Osteocyte (in vitro differentiated cells): ENCODE data around the gene APBA2. TPM values are rescaled to one million over a fixed set of nuclear protein-coding genes. Genes with fewer than 3 reads are reported as not detected.

ENCODE experiments used
- DNase-seq: peaks from one replicate; pipeline ENCODE4 v3.0.0; 2021; ENCODE audit warnings: mixed read lengths; ENCODE audit not compliant: unreplicated experiment; ENCODE audit errors: extremely low spot score
- H3K27ac Mint-ChIP-seq: one replicate; pipeline ENCODE4 v1.8.0; 2021; ENCODE audit warnings: mild to moderate bottlenecking, mixed read lengths; ENCODE audit not compliant: unreplicated experiment
- H3K27me3 Mint-ChIP-seq: one replicate; pipeline ENCODE4 v1.8.0; 2021; ENCODE audit warnings: mixed read lengths; ENCODE audit not compliant: unreplicated experiment
- H3K36me3 Mint-ChIP-seq: one replicate; pipeline ENCODE4 v1.8.0; 2021; ENCODE audit warnings: mixed read lengths; ENCODE audit not compliant: unreplicated experiment
- H3K4me1 Mint-ChIP-seq: one replicate; pipeline ENCODE4 v1.8.0; 2021; ENCODE audit warnings: mixed read lengths; ENCODE audit not compliant: unreplicated experiment
- H3K4me3 Mint-ChIP-seq: one replicate; pipeline ENCODE4 v1.8.0; 2021; ENCODE audit warnings: mild to moderate bottlenecking, moderate library complexity, mixed read lengths; ENCODE audit not compliant: unreplicated experiment
- H3K9me3 Mint-ChIP-seq: one replicate; pipeline ENCODE4 v1.8.0; 2021; ENCODE audit warnings: mixed read lengths; ENCODE audit not compliant: unreplicated experiment
- CTCF ChIP-seq: fragments of 200-600 bp; sonication (generic); IDR thresholded peaks from 2 replicates; pipeline ENCODE4 v1.5.0; 2021; ENCODE audit warnings: antibody characterized with exemption, mild to moderate bottlenecking, moderate library complexity
- total RNA-seq: library from RNA; stranded (reverse); gene quantifications from 2 replicates; pipeline ENCODE4 v1.2.1, GENCODE V29; 2021

APBA2 gene
- total RNA-seq, 1 donor from 2014 or later: 23.5 TPM

GRCh38 chr15:29053661-29054131 is 167.9 kb downstream of the APBA2 start:
- Mint-ChIP-seq H3K9me3 (peaks cover 6% of the 10 kb centered on the region), H3K4me1 (peaks cover 18% of the 10 kb centered on the region), H3K36me3 (peaks cover 3% of the 10 kb centered on the region), H3K27ac (no peak overlapping the region), H3K4me3 (no peak overlapping the region), H3K27me3 (no peaks in the 10 kb centered on the region)
- no peak for DNase-seq
- TF ChIP-seq CTCF: no peak

- H3K36me3 Mint-ChIP-seq: peaks cover 6% of the 10 kb centered on the region
- no peaks in the 10 kb centered on the region for H3K27me3 Mint-ChIP-seq
- H3K4me1 Mint-ChIP-seq: peaks cover 18% of the 10 kb centered on the region
Observed at GRCh38 chr15:29054171-29055045, 168.6 kb downstream of the APBA2 start.

GRCh38 chr15:29055876-29056275 is 170.1 kb downstream of the APBA2 start:
- TF ChIP-seq CTCF: no peak
- no peak overlapping the region for H3K27ac Mint-ChIP-seq

More at GRCh38 chr15:29054171-29055045, 168.6 kb downstream of the APBA2 start:
- peaks cover 10% of the 10 kb centered on the region for H3K9me3 Mint-ChIP-seq
- H3K27ac Mint-ChIP-seq: no peak overlapping the region
- DNase-seq: no peak
- no peak for TF ChIP-seq CTCF
- H3K4me3 Mint-ChIP-seq: no peak overlapping the region

GRCh38 chr15:29056839-29057450 is 171.2 kb downstream of the APBA2 start:
- peaks cover 6% of the 10 kb centered on the region for H3K36me3 Mint-ChIP-seq
- peaks cover 12% of the 10 kb centered on the region for H3K4me1 Mint-ChIP-seq
- TF ChIP-seq CTCF: no peak
- no peak overlapping the region for H3K4me3 Mint-ChIP-seq
- H3K27ac Mint-ChIP-seq: no peak overlapping the region
- H3K9me3 Mint-ChIP-seq: peaks cover 4% of the 10 kb centered on the region
- no peaks in the 10 kb centered on the region for H3K27me3 Mint-ChIP-seq
- DNase-seq: no peak

More at GRCh38 chr15:29055876-29056275, 170.1 kb downstream of the APBA2 start:
- Mint-ChIP-seq H3K9me3 (peaks cover 4% of the 10 kb centered on the region), H3K4me1 (peaks cover 9% of the 10 kb centered on the region), H3K27me3 (no peaks in the 10 kb centered on the region), H3K36me3 (peaks cover 6% of the 10 kb centered on the region), H3K4me3 (no peak overlapping the region)
- no peak for DNase-seq

GRCh38 chr15:29057856-29058255 is 172.1 kb downstream of the APBA2 start:
- no peak overlapping the region for H3K27ac Mint-ChIP-seq
- H3K4me3 Mint-ChIP-seq: no peak overlapping the region
- peaks cover 4% of the 10 kb centered on the region for H3K9me3 Mint-ChIP-seq
- H3K4me1 Mint-ChIP-seq: peaks cover 17% of the 10 kb centered on the region
- no peaks in the 10 kb centered on the region for H3K27me3 Mint-ChIP-seq
- TF ChIP-seq CTCF: no peak
- H3K36me3 Mint-ChIP-seq: peaks cover 6% of the 10 kb centered on the region
- no peak for DNase-seq
